Loucy (cell line): ENCODE results near the gene ZNF609.

Experiments used
- EZH2phosphoT487 ChIP-seq: fragments of 200-600 bp; IDR thresholded peaks from 2 replicates; pipeline ENCODE4 v1.6.1; 2018; ENCODE audit warnings: antibody characterized with exemption, mild to moderate bottlenecking, moderate library complexity, borderline replicate concordance
- TF ChIP-seq, protein P1 (sequence below): fragments of 200-600 bp; sonication (generic); conservative IDR thresholded peaks from 2 replicates; pipeline ENCODE4 v1.5.1; 2014; ENCODE audit warnings: mild to moderate bottlenecking, antibody characterized with exemption, low read length

DNA sequence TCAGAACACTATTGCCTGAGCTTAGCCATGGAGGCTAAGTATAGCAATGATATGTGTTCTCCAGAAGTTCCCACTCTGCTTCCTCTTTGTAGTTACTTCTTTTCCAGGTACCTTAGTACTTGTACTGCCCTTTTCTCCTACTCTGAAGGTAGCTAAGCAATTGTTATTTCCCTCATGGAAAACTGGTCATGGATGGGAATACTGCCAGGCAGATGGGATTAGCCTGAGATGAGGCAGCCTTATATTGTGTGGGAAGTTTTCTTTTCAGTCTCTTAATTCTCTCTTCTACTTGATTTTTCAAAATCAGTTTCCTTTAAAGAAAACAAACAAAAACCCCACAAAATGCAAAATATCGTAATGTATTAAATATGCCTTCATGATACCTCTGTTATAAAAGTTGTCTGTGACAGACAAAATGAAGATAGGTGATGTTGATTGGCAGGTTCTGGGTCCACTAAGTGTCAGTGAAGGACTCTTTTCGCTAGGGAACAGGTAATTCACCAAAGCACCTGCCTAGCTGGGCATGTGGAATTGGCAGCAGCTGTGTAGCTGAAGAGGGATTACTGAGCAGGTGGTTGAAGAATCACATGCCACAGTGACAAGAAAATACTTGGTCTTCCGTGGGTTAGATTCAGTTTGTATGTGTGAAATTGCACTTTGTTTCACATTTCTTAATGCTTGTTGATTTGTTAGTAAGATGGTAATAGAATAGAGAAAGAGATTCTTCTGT, 4.1 kb downstream of the ZNF609 start:
- TF ChIP-seq, protein P1, sequence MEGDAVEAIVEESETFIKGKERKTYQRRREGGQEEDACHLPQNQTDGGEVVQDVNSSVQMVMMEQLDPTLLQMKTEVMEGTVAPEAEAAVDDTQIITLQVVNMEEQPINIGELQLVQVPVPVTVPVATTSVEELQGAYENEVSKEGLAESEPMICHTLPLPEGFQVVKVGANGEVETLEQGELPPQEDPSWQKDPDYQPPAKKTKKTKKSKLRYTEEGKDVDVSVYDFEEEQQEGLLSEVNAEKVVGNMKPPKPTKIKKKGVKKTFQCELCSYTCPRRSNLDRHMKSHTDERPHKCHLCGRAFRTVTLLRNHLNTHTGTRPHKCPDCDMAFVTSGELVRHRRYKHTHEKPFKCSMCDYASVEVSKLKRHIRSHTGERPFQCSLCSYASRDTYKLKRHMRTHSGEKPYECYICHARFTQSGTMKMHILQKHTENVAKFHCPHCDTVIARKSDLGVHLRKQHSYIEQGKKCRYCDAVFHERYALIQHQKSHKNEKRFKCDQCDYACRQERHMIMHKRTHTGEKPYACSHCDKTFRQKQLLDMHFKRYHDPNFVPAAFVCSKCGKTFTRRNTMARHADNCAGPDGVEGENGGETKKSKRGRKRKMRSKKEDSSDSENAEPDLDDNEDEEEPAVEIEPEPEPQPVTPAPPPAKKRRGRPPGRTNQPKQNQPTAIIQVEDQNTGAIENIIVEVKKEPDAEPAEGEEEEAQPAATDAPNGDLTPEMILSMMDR, result no peak
- no peak for TF ChIP-seq EZH2phosphoT487
